Fibroblast of gingiva (primary cell): ENCODE measurements around the gene VSIG1.

Experiments
- DNase-seq: peaks from one replicate; pipeline ENCODE4 v3.0.0-alpha.2; 2011; ENCODE audit warnings: low read depth

The VSIG1 gene

DNA sequence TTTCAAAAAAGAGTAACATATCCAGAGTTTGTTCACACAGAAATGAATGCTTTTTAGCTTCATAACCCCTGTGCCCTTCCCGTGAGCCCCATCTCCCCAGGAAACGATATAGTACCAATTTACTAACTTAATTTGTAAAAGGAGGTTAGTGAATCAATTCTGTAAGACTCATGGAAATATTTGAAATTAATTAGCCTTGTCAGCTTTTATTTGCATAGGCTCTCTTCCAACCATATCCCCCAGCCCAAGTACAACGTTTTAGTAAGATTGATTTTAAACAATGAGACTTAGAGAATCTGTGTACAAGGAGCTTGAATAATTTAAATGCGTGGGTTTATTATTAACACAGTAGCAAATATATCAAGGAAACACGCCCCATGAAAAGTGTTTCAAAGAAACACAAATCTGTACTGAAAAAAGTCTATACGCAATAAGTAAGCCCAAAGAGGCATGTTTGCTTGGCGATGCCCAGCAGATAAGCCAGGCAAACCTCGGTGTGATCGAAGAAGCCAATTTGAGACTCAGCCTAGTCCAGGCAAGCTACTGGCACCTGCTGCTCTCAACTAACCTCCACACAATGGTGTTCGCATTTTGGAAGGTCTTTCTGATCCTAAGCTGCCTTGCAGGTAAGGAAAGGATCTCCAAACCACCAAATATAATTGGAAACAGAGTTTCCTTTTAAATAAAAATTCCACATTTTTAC lies at the start of gene VSIG1:
VSIG1 (plus strand) TSS at position 512 of the 703 bp plus-strand sequence; CDS start at position 578, 66 bp downstream.
- no peak for DNase-seq

DNA sequence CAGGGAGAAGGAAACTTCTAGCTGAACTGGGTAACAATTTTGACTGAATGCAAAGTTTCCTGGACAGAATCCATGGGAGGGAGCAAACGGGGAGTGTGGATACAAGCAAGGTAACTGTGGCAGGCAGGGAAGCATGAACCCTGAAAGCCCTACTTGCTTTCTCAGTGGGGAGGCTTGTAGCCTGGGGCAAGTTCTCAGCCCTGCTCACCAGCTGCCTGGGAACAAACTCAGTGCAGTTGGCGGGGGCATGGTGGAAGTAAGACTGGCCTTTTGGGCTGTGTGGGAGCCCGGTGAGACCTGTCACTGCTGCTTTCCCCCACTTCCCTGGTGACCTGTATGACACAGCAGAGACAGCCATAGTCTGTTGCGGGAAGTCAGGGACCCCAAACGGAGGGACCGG lies 48.7 kb upstream of the VSIG1 start:
- DNase-seq: no peak

DNA sequence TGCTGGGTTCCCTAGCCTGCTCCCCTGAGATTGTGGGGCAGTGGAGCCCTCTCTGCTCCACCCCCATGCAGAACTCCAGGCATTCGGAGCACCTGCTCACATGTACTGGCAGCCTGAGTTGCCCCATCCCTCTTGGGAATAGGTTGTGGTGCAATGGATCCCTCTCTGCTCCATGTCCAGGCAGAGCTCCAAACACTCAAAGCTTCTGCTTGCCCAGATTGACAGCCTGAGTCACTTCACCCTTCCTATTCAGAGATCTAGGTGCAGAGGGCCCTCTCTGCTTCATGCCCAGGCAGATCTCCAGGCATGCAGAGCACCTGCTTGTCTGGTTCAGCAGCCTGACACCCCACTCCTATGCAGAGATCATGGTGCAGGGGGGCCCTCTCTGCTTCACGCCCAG lies 44.1 kb upstream of the VSIG1 start:
- DNase-seq: peak; percentile 40

DNA sequence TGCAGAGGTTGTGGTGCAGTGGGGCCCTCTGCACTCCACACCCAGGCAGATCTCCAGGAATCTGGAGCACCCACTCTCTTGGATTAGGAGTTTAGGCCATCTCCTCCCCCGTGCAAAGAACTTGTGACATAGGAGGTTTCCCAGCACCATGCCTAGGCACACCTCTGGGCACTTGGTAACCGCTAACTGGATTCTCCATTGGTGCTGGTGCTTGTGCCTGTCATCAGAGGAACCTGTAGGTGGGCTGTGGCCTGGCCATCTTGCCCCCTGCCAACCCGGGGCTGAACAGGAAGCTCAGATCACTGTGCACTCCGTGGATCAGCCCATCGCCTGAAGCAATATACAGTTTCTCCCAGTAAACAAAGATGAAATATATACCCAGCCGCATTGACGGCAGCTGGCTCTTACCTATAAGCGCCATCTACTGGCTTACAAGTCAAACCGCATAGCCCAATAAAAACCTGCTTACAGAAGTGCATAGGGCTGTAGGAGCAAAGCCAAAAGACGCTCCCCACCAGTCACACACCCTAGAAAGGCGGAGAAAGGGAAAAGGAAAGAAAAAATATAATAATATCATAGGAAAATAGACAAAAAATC lies 43.5 kb upstream of the VSIG1 start:
- DNase-seq: peak; percentile 52

DNA sequence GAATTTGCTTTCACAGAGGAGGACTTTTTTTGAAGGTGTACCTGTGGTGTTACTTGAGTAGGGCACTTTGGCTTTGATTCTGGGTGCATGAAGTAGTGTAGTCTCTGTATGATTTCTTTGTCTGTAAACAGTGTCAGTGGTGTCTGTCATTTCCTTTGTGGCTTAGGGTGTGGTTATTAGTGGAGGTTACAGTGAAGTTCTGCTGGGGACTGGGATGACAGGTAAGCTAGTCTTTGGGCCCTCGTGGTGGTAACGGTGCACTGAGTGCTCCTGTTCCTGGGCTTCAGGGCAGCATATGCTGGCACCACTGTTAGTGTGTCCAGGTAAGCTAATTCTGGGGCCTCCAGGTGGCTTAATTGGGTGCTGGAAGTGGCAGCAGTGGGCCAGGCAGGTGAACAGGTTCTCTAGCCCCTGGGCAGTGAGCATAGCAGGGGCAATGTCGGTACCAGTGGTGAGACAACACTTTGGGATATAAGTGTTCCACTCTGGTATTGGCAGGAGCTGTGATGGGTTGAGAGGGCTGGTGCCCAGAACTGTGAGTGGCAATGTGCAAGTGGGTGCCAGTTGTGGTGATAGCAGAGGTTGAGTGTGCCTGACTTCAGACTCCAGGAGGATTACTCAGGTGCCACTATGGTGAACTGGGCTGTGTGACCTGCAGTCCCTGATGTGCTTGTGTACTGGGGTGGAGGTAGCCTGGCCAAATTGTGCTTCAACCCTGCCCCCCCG lies 26.0 kb upstream of the VSIG1 start:
- no peak for DNase-seq

DNA sequence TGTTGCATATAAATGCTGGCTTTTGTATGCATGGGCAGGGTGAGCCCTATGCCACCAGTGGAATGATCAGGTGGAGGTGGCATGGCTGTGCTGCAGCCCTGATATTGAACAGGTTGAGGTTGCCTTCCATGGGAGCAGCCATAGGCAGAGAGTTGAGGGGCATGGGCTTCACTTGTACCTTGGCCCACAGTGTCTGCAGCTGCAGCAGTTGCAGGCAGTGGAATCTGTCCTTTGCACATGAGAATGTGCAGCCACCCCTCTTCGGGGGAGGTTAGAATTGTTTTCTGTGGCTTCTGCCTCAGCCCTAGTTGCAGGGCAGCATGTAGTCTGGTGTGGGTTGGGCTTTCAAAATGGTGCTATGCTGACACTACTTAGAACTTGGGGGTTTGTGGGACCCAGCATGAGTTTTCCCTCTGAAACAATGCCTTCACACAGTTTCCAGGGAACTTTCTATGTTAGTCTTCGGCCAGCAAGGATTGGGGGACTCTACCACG lies 25.4 kb upstream of the VSIG1 start:
- no peak for DNase-seq

DNA sequence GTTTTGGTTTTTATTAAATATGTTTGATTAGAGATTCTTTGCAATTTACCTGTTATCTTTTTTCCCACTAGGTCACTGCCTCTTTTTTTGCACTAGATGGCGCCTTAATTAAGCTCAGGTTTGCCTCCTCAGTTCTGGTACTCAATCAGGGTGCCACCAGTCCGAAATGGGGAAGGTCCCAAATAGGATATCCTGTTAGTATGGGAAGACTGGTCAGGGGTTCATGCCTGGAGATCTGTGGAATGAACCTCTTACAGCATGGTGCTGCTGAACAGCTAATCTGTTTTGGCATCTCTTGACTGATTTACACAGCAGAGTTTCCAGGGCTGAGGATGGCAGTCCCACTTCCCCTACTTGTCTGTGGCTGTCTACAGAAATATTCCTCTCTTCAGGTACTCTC lies 24.2 kb upstream of the VSIG1 start:
- no peak for DNase-seq

DNA sequence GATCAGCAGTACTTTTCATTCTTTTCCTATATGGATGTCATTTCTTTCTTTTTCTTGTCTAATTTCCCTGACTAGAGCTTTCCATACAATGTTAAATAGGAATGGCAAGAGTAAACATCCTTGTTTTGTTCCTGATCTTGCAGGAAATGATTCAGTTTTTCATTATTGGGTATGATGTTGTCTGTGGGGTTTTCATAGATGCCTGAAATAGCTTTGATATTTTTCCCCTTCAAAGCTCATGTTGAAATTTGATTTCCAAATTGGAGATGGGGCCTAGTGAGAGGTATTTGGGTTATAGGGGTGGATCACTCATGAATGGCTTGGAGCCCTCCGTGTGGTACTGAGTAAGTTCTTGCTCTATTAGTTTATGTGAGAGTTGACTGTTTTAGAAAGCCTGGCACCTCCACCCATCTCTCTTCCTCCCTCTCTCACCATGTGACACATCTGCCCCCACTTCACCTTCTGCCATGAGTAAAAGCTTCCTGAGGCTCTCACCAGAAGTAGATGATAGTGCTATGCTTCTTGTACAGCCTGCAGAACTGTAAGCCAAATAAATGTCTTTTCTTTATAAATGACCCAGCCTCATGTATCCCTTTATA lies 22.3 kb upstream of the VSIG1 start:
- peak; percentile 3 for DNase-seq

DNA sequence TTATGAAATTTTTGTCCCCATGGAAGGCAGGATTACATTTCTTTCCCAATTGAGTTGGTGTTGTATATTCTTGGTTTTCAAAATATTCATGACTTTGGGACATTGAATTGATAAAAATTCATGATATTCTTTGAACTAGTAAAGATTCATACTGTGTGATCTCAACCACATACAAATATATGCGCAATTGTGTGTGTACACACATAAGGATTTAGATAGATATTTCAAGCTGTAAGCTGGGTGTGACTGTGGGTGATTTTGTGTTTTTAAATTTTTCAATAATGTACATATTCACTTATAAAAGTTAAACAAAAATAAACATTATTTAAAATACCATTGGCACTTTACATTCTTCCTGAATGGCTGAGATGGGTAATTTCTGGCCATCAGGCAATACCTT lies 19.5 kb upstream of the VSIG1 start:
- DNase-seq: no peak

DNA sequence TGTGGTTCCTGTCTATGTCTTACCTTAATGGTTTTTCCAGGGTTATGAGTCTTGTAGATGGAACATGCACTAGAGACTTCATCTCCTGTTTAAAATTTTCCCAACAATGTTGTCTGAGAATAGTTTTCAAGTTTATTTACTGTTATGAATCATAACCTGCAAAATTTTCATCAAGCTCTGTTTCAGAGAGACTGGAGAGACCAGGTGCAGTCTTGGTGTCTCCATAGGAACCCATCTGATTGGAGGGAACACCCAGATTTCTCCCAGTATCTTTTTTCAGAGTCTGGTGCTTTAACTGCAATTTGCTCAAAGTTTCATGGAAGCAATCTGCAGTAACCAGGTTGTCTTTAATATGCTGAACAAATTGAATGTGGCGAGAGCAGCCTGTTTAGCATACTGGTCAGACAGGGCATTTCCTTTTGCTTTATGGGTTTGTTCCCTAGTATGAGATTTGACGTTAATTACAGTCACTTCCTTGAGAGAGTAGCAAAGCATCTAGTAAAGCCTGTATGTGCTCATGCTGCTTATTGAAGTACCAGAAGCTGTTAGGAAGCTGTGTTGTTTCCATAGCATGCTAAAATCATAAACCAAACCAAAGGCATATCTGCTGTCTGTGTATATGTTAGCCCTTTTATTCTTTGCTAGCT lies 18.8 kb upstream of the VSIG1 start:
- DNase-seq: no peak

DNA sequence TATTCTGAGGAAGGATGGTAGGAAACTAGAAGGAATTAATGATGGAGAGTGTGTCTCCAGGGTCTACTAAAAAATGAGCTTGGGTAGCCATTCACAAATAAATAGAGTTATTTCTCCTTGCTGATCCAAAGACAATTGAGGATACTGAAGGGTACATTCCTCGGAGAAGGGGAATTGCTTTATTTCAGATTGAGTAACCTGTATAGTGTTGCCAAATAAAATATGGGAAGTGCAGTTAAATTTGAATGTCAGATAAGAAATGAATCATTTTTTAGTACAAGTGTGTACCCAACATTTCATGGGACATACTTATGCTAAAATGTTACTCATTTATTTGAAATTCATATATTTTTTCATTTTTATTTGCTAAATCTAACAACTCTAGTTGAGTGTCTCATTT lies 16.0 kb upstream of the VSIG1 start:
- no peak for DNase-seq

DNA sequence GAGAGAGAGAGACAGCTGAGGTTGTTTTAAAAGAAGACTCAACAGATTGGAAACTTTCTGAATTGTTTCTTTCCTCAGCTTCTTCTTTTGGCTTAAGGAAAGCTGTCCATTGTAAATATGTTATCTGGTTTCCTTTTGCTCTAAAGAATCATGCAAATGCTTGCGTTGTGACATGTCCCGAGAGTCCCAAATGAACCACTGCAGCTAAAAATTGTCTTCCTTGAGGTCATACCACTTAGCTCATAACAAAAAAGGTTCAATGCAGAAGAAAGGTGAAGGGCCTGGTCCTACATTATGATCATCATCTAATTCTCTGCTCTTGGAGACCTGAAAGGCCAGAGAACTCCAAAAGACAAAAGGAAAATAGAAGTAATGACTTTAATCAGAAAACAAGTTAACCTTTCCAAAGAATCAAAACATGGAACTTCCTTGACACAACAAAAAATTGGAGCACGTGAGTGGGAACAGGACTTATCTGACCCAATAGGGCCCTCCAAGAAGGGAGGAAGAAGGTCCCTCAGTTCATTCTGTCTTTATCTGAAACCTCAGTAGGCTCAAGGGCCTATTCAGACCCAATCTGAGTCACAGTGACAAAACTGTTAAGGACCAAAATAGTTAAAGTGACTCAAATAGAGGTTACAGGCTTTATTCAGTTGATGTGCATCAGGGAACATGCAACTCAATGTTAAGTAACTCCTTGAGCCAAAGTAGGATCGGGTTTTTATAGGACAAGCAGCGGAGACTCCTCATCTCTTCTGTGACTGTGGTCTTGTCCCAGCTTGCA lies 14.7 kb upstream of the VSIG1 start:
- no peak for DNase-seq

DNA sequence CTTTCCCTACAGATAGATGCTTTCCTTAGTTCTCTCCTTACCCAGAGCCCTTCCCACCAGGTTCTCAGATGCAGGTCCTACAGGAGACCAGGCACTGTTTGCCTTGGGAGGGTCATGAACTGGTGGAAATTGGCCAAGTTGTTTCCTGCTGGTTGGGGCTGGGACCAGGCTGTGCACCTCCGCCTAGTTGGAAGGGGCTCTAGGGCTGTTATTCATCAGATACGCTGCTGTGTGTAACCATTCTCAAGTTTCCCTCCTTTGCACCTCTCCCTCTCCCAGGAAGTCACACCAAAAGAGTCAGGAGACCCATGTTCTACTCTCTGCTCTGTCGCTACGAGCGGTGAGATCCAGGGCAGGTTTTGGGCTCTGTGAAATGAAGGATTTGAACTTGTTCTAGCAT lies 11.9 kb upstream of the VSIG1 start:
- no peak for DNase-seq

DNA sequence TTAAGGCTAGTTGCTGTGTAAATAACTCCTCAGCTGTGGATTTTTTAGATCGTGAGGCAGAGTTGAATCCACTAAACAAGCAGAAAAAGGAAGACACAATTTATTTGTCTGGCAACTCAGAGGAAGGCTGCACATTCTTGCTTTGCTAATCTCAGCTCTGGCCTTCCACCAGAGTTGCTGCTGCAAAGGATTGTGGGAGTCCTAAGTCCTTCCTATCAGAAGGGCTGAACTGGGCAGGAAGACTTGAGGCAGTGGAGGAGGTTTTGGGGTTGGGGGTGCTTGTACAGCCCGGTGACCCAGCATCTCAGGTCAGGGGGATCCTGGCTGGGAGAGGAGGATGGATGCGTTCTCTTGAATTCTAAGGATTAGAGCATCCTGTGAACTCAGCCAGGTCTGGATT lies 11.0 kb upstream of the VSIG1 start:
- DNase-seq: no peak

DNA sequence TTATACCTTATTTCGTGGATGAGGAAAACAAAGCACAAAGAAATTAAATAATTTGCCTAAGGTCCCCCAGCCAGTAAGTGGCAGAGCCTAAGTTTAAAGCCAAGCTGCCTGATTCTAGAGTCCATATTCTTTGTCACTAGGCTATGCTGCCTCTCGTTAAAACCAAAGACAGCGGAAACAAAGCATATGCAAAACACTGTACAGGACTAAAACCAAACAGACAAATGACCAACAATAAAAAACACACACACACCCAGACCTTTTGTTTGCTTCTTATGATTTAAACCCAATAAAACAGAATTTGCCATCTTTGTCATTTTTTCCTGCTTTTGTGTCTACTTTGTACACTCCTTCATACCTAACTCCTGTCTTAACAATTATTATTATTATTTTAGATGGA lies 10.1 kb upstream of the VSIG1 start:
- no peak for DNase-seq

DNA sequence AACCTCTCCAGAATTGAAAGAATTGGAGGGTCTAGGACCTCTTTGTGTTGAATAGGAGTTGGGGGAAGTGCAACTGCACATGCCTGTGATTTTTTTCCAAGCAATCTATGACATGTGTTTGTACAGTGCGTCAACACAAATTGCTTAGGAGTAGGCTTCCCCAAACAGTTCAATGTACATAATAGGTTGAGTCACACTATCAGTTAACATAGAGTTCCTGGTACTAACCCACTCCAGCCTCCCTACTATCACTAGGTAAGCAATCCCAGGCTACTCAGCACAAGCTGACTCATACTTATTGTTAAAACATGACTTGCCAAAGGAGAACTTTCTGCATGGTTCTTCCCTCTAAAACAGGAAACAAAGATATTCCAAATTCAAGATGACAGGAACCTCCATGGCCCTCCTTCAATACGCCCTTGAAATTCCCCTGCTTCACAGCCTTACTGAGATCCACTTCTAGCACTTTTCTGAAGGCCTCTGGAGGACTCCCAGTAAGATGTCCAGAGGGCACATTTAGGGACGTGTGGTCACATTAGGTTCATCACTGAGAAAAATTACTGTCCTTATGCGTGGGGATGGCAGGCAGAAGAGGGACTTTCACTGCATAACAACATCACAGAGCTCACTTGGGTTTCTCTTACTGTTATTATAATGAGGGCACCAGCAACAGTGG lies 8.4 kb upstream of the VSIG1 start:
- DNase-seq: peak; percentile 53

DNA sequence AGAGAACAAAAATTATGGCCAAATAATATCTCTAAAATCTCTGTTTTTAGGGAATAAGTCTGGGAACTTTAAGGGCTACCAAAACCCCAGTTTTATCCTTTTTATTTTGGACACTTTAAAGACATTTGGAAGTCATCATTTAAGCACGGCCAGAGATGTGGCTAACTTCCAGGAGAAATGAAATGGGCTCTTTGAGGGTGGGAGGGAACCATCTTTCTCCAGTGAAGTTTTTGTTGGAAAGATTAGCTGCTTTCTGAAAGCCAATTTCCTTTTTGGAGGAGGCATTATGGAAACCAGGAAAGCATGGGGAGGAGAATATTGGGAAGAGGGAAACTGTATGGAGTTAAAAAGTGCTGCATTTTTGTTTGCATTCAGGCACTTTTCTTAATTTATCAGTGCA lies 4.8 kb downstream of the VSIG1 start:
- no peak for DNase-seq

DNA sequence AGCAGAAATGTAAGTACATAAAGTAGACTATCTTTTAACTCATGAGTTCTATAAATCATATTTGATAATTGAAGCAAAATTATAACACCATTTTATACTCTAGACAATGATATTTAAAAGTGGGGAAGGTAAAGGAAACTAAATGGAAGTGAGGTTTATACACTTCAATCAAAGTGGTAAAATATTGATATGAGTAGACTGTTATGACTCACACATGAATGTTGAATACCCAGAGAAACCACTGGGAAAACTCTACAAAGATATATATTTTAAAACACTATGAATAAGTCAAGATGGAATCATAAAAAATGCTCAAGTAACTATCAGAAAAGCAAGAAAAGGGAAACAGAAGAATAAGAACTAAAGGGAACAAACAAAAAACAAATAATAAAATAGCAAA lies 8.4 kb downstream of the VSIG1 start:
- no peak for DNase-seq

DNA sequence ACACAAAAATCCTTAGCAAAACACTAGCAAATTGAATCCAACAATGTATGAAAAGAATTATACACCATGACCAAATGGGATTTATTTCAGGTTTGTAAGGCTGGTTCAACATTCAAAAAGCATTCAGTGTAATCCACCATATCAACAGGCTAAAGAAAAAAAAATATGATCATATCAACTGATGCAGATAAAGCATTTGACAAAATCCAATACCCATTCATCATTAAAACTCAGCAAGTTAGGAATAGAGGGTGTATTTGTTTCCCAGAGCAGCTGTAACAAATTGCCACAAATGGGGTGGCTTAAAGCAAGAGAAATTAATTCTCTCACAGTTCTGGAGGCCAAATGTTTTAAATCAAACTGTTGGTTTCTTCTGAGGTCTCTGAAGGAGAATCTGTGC lies 10.7 kb downstream of the VSIG1 start:
- no peak for DNase-seq

DNA sequence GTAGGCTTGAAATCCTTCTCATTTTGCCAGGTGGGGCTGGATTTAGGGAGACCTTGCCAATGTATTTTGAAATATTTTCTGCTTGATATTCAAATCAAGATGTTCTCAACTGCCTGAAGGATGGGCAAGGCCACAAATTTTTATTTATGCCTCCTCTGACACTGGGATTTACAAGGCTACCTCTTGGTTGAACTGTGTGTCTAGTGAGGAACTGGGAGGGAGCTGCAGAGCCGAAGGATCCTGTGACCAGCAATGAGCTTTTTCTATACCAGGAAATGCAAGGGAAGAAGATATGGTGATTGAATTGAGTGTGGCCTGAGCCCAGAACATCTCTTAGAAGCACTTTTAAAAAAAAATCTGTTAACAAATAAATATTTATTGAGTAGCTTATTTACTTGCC lies 14.9 kb downstream of the VSIG1 start:
- DNase-seq: no peak

DNA sequence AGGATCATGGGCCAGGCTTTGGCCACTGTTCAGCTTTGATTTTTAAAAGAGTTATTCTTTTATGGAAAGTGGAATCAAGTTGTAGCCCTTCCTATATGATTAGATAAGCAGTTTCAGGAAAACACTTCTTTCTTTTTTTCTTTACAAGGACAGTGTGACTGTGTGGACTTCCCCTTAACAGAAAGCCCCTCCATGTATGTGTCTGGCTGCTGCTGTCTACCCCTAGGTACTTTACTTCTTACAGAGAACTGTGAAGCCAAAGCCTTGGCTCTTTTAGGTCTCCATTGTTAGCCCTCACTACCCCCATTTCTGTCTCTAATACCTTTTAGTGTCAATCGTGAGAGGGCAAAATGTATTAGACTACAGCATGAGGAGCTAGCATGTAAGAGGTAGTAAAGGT lies 19.1 kb downstream of the VSIG1 start:
- no peak for DNase-seq
